GM12873 (cell line): ENCODE results near the gene HMX1.

Experiments
- TF ChIP-seq, protein P1 (sequence below): IDR thresholded peaks from 2 replicates; pipeline ENCODE4 v1.5.1; 2012; ENCODE audit warnings: low read depth, mild to moderate bottlenecking, moderate library complexity, low read length, control low read depth; ENCODE audit not compliant: insufficient read depth; ENCODE audit errors: missing control alignments

The HMX1 gene

GRCh38 chr4:8886612-8887406, 15.2 kb upstream of the HMX1 start:
- TF ChIP-seq, protein P1, sequence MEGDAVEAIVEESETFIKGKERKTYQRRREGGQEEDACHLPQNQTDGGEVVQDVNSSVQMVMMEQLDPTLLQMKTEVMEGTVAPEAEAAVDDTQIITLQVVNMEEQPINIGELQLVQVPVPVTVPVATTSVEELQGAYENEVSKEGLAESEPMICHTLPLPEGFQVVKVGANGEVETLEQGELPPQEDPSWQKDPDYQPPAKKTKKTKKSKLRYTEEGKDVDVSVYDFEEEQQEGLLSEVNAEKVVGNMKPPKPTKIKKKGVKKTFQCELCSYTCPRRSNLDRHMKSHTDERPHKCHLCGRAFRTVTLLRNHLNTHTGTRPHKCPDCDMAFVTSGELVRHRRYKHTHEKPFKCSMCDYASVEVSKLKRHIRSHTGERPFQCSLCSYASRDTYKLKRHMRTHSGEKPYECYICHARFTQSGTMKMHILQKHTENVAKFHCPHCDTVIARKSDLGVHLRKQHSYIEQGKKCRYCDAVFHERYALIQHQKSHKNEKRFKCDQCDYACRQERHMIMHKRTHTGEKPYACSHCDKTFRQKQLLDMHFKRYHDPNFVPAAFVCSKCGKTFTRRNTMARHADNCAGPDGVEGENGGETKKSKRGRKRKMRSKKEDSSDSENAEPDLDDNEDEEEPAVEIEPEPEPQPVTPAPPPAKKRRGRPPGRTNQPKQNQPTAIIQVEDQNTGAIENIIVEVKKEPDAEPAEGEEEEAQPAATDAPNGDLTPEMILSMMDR, result peak; percentile 56

GRCh38 chr4:8882239-8882638, 10.6 kb upstream of the HMX1 start:
- TF ChIP-seq, protein P1, result no peak

- TF ChIP-seq, protein P1, result no peak
These were observed 9.2 kb upstream of the HMX1 start for GRCh38 chr4:8880851-8881250.

- TF ChIP-seq, protein P1, result no peak
These were observed 7.9 kb upstream of the HMX1 start for GRCh38 chr4:8879574-8879973.

- TF ChIP-seq, protein P1, result no peak
These were observed 6.8 kb upstream of the HMX1 start for GRCh38 chr4:8878421-8878820.

DNA sequence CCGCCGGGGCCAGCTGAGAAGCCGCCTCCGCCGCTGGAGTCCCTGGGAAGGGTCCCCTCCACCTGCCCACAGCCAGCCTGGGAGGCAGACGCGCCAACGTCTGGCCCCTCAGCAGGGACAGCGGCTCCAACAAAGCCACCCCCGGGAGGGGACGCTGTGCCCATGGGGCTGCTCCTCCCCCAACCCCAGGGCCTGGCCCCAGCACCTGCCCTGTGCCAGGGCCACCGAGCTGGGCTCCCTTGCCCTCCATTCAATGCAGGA, 6.1 kb upstream of the HMX1 start:
- TF ChIP-seq, protein P1, result no peak

- TF ChIP-seq, protein P1, result no peak
These were observed 5.5 kb upstream of the HMX1 start for GRCh38 chr4:8876982-8877779.
